HG02852 (cell line): Measurements from ENCODE around the gene CTBP2.
"Not testable (repeated sequence)": the region's sequence is repeated elsewhere in the genome, so short reads cannot be mapped to it uniquely, and the experiment has no call there.

Experiments
- ATAC-seq: cut with Tn5 transposase; IDR thresholded peaks from one replicate; pipeline ENCODE4 v1.9.1; 2021; ENCODE audit warnings: mild to moderate bottlenecking, moderate library complexity; ENCODE audit not compliant: unreplicated experiment

CTBP2 gene

DNA sequence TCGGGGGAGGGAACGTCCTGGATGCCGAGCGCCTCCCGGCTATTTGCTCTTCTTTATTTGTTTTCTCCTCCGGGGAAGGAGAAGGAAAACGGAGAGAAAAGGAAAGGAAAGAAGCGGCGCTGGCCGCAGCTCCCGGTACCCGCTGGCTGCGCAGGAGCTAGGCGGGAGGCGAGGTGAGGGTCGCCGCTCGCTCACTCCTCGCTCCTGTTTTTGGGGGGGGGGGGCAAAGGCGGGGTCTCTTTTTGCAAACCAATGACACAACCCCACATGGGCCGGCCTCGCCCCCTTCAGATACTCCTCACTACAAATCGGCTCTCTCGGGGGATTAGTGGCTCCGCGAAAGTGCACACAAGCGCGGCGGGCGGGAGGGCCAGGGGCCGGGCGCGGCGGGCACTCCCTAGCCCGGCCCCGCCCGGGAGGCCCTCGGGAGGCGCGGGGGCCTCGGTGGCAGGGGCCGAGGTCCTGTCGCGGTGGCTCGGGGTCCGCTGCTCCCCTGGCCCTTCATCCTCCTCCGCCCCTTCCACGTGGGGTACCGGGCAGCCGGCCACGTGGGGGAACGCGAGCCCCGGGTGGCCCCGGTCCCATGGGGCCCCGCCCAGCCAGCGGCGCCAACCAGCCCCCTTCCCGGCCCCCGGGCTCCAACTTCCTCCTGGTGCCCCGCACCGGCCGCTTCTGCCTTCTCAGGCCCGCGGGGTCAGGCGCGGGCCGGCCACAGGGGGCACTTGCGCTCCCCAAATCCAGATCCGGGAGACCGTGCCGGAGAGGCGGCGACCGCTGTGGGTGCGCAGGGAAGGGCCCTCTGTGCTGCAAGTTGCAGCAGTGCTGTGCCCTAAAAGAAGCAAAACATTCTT, 718 bp upstream of the CTBP2 start:
- ATAC-seq, result no peak

DNA sequence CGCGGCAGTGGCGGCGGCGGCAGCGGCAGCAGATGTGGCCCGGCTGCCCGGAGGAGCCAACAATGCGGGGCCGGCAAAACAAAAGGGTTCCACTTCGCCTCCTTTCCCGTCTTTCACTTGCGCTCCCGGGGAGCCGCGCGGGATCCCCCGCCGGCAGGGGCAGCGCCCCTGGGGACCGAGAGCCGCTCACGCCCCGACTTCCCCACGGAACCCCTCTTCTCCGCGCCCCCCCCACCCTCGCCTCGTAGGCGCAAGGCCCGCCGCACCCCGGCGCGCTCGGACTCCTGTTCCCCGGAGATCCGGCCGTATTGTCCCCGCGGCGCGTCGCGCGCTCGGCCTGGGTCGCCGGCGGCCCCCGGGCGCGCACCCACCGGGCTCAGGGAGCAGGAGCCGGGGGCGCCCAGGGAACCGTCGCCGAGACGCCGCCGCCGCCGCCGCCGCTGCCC, 854 bp downstream of the CTBP2 start:
- ATAC-seq, result no peak

DNA sequence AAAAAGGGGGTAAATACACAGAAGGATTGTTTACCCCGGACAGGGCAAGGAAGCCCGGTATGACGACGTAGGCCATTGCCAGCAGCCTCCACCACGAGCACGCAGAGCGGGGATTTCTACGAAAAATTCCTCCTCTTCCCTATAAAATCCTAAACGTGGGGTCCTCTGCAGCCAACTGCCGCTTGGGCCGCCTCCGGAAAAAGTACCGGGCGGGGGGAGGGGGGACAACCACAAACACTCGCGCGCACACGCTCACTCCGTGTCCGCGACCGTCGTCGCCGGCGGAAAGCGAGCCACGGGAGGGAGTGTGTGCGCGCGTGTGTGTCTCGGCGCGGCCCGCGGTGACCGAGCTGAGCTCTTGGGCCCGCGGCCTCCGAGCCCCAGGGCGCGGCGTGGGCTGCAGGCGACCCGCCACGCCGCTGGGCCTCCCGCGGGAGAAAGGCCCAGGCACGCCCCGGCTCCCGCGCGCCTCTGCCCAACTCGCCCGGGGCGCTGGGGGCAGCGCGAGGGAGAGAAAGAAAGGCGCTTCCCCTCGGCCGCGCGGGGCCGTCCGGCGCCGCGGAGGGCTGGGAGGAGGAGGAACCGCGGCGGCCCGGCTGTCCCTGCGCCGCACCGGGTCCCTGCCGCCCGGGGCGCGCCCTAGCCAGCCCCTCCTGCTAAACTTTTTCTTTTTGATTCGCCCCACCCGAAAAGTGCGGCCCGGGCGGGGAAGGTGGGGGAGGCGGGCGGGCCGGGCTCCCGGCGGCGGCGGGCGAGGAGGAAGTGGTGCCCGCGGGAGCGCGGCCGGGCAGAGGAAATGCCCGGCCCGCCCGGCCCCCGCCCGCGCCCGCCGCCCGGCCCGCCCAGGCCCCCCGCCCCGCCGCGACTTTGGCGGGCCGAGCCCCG, 1.5 kb downstream of the CTBP2 start:
- ATAC-seq, result no peak

DNA sequence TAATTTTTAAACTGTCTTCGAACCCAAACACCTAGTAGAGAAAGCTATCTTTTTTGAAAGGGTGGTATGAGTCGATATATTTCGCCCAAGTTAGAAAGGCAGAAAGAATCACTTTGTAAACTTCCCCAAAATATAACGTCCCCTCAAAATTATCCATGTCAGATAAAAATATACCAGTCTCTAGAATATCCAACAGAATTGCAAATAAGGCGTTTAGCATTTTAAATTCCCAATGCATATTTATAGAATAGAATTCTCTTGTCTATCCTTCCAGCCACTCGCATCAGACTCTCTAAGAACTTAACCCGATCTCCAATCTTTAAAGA, 2.1 kb downstream of the CTBP2 start:
- no peak for ATAC-seq

DNA sequence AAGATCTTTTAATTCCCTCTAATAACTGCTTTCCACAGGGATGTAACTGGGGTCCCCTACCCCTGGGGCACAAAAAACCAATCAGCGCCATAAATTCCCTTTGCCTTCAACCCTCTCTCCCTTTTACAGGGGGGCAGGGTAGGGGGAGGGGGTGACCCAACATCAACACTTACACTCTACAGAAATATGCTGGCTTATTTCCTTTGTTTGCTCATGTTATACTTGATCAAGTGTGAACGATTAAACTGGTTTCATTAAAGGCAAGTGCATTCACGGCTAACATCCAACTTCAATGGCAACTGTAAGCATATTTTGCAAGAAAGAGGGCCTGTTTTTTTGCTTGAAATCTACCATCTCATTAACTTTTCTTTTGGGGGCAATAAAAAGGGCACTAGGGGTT, 2.9 kb downstream of the CTBP2 start:
- no peak for ATAC-seq

DNA sequence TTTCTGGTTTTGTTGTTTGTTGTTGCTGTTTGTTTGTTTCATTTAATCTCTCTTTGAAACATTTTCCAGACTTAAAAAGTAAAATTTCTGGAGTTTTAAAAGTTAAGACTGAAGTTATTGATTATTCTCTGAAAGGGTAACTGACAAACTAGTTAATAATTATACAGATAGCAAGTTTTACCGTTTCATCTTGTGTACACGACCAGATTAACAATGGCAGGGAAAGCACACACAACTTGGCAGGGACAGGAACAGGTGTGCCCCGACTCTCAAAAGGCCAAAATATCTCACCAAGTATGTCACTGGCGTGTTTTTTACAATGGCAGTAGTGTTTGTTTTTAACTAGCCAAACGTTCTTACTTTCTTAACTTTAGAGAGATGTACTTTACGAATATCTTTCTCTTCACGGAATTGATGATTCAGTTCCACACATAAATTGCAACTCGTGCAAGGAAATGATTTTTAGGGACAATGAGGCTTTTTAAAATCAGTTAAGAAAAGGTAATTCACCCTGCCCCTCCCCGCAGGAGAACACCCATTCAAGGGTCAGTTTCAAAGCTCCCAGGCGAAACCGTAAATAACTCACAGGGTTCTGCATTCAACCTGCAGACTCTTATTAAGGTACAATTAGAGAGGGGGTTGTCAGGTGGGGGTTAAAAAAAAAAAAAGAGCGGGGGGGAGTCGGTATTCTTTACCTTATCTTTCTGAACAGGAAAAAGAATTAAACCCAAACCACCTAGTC, 3.5 kb downstream of the CTBP2 start:
- ATAC-seq, result no peak

DNA sequence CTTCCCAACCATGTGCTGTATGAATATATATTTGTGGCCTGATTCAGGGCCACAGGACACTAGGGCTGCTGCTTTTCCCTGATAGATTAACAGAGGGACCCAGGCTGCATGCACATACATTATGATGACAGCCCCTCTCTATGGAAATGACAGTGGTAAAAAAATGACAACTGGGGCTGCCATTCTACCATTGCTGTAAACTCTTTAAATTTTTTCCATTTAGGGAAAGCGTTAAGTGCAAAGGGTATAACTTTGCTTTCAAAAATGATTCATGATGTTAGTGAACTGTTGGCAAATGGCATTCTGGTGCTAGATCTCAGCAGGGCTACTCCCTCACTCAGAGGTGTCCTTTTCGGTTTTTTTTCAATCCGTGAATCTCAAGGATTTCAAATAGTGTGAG, 4.2 kb downstream of the CTBP2 start:
- no peak for ATAC-seq

DNA sequence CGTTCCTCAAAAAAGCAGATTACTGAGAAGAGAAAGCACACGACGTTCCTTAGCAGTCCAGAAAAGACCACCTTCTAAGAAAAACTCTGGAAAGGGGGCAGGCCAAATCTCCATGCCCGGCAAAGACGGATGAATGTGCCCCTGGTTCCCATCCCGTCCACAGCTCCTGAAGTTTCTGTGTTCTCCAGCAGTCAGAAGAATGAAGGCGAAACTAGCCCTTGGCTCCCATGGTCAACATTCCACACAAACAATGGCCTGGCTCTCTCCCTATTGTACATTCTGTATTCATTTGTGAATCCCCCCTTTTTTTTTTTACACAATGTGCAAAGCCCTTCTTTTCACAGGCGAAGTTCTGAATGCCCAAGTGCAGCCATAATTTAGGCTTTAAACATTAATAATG, 5.3 kb downstream of the CTBP2 start:
- ATAC-seq, result no peak

DNA sequence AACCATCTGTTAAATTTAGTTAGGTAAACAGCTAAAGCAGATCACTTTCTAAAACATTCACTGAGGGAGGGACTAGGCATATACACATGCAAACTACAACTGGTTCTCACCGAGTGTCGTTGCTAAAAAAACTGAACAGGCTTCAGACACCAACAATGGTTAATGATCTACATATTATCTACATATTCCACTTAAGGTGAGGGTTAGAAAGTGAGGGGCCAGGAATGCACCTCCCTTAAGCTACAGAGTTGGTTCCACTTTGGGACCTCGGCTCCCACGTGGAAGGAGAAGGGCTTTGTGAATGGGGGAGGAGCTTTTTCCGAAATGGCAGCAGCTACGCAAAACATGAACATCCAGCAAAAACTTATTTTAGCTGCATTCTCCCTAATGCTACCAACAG, 5.8 kb downstream of the CTBP2 start:
- no peak for ATAC-seq

DNA sequence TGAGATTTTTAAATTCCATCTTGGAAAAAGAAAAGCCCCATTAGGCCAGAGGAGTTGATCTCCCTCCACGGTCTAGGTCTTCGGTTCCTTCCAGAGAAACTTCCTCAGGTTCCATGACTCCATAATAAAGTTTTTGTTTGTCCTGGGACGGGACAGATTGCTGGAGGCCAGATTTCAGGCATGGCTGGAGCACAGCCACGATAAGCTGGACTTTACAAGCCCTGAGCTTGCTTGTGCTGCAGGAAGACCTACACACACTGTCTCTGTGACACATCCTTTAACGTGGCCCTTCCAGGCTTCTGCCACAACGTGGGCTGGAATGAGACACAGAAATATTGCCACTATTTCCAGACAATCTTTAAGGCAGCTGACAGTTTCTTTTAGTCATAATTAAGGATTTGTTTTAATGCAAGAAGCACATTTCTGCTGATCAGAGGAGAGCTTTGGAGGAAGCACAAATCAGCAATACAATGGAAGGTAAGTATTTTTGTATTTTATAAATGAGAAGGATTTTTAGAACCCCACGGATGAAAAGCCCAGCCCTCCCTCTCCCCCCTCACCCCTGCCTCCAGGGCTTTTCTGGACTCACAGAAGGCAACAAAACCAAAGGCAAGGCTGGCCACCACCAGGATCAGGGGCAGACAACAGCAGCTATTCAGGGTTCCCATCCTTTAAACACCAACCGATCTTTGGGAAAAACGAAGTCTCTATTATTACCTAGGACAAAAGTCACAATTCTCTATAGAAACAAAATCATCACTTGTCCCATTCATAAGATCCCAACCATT, 6.5 kb downstream of the CTBP2 start:
- ATAC-seq, result no peak

DNA sequence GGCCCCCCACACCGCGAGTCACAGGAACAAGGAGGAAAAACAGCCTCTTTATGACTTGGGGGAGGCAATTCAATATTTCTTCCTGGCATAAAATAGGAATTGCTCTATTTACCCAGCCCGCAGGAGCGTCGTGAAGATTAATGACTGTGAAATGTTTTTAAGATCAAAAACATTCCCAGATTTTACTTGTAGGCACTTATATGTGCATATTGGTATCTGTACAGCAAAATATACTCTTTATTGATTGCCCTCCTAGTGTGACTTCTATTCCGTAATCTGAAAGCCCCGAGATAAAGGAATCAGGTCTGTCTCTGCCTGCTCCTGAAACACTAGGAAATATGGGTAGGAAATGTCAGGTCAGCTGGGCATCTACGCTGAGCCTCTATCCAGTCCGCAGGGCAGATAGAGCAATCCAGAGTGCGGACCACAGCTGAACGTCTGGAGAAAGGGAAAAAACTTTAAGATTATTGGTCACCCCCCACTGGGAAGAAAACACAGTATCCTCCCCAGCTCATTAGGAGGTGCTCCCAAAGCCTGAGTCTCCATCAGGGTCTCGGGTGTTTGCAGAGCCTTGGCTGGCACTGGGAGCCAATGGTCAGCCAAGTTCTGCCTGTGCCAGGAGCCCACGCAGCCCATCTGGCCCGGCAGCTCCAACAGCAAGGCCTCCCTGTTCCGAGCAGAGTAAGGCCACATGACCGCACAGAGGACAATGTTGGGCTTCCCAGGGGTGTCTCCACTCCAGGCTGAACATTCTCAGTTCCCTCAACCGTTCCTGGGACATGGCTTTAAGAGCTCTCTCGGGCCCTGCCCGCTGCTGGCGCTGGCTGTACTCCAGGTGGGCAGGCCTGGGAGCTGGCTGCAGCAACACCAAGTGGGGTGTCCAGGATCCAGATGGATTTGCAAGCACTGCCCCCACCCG, 7.7 kb downstream of the CTBP2 start:
- ATAC-seq, result no peak

DNA sequence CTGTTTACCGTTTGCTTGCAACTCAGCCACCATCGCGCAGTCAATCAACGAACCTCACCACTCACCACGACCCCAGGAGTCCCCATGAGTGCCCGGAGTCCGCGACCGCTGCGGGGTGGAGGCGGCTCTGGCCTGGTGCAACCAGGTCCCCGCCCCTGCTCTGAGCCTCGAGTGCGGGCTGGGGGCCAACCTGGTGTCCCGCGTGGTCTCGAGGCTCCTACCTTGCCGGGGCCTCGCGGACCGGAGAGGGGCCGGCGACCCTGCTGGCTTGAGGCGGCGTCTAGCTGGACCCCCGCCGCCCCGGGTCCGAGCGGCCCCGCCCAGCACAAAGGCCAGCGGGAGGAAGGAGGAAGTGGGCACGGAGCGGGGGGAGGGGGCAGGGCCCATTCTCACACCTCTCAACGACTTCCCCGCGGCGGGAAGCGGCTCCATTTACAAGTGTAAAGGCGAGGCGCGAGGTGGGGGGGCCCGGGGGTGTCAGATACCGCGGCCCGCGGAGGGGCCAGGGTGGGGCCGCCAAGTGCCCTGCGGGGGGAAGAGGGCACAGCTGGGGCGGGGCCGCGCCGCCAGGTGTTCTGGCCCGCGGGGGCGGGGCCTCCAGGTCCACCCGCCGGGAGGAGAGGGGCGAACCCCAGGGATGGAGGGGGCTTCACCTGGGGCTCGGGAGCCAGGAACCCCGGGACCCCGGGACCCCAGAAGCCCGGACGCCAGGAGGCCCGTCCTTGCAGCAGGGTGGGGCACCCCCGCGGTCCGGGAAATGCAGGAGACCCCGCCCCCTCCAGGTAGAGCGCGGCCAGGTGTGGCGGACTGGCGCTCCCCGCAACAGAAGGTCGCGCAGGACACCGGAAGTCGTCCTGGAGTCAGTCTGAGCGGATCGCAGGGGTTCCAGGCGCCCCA, 8.6 kb downstream of the CTBP2 start:
- ATAC-seq, result no peak

DNA sequence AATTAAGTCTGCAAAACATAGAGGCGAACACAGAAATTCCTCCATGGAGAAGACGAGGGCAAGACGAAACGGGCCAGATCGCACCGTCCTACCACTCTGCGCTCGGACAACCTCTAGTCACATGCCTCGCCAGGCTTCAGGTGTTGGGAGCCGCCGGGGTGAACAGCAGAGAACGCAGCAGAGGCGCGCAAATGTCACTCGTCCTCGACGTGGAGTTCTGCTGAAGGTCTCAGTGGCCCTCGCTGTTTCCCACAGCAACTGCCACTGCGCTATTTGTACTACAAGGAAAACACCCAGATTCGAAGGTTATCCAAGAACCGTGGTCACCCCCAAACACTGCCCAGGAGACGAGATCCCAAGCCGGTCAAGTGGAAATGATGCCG, 9.2 kb downstream of the CTBP2 start:
- no peak for ATAC-seq

DNA sequence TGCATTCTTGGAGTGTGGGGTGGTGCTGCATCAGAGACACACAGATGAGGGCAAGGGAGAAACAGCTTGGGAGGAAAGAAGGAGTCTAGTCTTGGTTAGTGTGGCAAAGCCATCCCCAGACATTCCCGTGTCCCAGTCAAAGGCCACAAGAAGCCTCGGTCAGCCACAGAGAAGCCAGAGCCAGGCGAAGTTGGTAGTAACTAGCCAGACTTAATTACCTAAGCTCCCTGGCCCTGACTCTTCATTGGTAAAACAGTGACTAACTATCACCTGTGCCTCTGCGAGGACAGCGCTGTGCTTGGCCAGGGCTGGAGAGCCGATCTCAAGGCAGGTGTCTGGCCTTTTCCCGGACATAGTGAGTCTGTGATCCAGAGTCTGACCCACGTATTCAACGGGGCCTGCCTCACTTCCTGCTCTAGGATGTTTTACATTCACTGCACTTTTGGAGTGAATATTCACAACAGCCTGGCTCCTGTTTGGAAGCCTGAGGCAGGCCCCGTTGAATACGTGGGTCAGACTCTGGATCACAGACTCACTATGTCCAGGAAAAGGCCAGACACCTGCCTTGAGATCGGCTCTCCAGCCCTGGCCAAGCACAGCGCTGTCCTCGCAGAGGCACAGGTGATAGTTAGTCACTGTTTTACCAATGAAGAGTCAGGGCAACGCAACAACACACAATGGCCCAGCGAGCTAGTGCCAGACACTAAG, 9.8 kb downstream of the CTBP2 start:
- ATAC-seq, result not testable (repeated sequence)

DNA sequence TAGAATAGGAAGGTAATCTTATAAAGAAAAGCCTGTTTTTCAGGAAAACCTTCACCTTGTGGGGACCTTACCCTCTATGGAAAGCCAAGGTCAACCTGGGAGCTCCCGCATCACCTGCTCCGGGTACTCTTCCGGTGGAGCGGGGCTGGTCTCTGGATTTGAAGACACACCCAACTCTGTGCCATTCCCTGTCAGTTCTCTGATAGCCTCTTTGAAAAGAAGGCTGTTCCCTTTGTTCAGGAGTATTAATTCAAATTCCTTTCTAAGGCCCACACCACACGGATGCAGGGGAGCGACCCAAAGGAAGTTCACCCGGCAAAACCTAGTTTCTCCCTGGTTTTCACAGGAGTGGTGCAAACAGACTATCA, 10.7 kb downstream of the CTBP2 start:
- ATAC-seq, result no peak

DNA sequence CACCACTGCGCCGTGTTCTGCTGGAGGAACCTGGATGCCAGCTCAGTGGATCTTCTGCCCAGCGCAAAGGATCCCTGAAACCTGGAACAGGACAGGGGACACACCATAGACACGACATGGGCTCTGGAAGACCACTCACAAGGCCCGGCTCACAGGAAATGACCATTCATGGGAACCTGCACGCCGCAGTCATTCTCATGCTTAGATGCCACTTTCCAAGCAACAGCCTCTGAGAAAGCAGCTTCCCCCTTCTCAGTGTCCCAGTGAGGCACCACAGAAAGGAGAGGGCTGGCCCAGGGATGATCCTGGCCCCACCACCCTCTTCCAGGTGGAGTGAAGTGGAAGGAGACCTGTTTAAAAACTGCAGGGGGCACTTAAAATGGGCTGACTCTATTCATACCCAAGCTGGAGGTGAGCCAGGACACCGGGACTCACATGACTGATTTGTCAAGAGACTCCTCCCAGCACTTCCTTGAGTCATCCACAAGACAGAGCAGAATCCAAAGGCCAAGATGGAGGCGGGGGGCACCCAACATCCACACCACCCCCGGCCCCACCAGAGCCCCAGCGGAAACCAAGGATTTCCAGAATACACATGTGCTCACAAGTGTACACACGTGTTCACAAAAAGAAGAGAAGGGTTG, 11.2 kb downstream of the CTBP2 start:
- no peak for ATAC-seq

DNA sequence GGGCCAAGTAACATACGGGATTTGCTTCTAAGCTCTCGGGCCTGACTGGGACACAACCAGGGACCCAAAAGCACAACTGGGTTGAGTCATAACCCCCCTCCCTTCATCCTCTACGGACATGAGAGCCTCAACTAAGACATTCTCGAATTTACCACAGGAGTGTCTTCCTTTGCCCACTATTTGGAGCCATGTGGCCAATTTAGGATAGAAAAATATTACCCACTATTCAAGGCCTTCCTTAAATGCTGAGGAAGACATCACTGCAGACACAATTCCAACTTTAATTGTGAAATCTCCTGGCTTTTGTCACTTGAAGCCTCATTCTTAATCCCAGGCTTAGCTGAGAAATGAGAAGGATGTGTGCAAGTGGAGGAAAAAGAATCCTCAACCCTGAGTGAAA, 11.8 kb downstream of the CTBP2 start:
- ATAC-seq, result no peak
